HEK293T (cell line): ENCODE measurements around the gene TMEM134.
"Not testable (repeated sequence)": the region's sequence is repeated elsewhere in the genome, so short reads cannot be mapped to it uniquely, and the experiment has no call there.

ENCODE experiments used
- CTCF ChIA-PET: fragments of 350-600 bp; formaldehyde crosslinking; extraction: SDS; loops from one replicate; lab custom pipeline; 2021; ENCODE audit warnings: antibody characterized with exemption, inconsistent platforms; lab: Yijun Ruan, JAX
- POLR2A ChIA-PET: fragments of 350-600 bp; formaldehyde crosslinking; extraction: SDS; loops from one replicate; lab custom pipeline; 2020; ENCODE audit warnings: antibody characterized with exemption, inconsistent platforms; lab: Yijun Ruan, JAX
- DNase-seq: peaks from one replicate; pipeline ENCODE4 v3.0.0; 2012; ENCODE audit warnings: mixed read lengths; ENCODE audit errors: extremely low spot score
- ARNT ChIP-seq: fragments of 450-650 bp; IDR thresholded peaks from 2 replicates; pipeline ENCODE4 v1.6.1; 2017; ENCODE audit warnings: mild to moderate bottlenecking
- BHLHE40 ChIP-seq: fragments of 450-650 bp; IDR thresholded peaks from 2 replicates; pipeline ENCODE4 v1.6.1; 2016; ENCODE audit warnings: mild to moderate bottlenecking, moderate library complexity, borderline replicate concordance
- CTBP1 ChIP-seq: fragments of 450-650 bp; IDR thresholded peaks from 2 replicates; pipeline ENCODE4 v1.6.1; 2016; ENCODE audit warnings: borderline replicate concordance
- ELF4 ChIP-seq: fragments of 450-650 bp; IDR thresholded peaks from 2 replicates; pipeline ENCODE4 v1.6.1; 2017; ENCODE audit warnings: antibody characterized with exemption
- FOXA1 ChIP-seq: fragments of 450-650 bp; IDR thresholded peaks from 2 replicates; pipeline ENCODE4 v1.6.1; 2016; ENCODE audit warnings: mild to moderate bottlenecking
- FOXK2 ChIP-seq: fragments of 450-650 bp; IDR thresholded peaks from 2 replicates; pipeline ENCODE4 v1.6.1; 2016; ENCODE audit warnings: mild to moderate bottlenecking
- FOXM1 ChIP-seq: fragments of 450-650 bp; IDR thresholded peaks from 2 replicates; pipeline ENCODE4 v1.6.1; 2017; ENCODE audit warnings: mild to moderate bottlenecking, borderline replicate concordance
- HDGF ChIP-seq: fragments of 450-650 bp; IDR thresholded peaks from 2 replicates; pipeline ENCODE4 v1.6.1; 2017; ENCODE audit warnings: antibody characterized with exemption, borderline replicate concordance
- L3MBTL2 ChIP-seq: fragments of 450-650 bp; conservative IDR thresholded peaks from 2 replicates; pipeline ENCODE4 v1.6.1; 2016; ENCODE audit warnings: mild to moderate bottlenecking
- LEF1 ChIP-seq: fragments of 450-650 bp; IDR thresholded peaks from 2 replicates; pipeline ENCODE4 v1.6.1; 2017; ENCODE audit warnings: mild to moderate bottlenecking, borderline replicate concordance
- NFRKB ChIP-seq: fragments of 450-650 bp; IDR thresholded peaks from 2 replicates; pipeline ENCODE4 v1.6.1; 2016; ENCODE audit warnings: mild to moderate bottlenecking, moderate library complexity
- SP1 ChIP-seq: fragments of 450-650 bp; IDR thresholded peaks from 2 replicates; pipeline ENCODE4 v1.6.1; 2017
- SUZ12 ChIP-seq: fragments of 450-650 bp; IDR thresholded peaks from 2 replicates; pipeline ENCODE4 v1.6.1; 2016; ENCODE audit warnings: mild to moderate bottlenecking
- TARDBP ChIP-seq: fragments of 450-650 bp; IDR thresholded peaks from 2 replicates; pipeline ENCODE4 v1.6.1; 2016
- ZNF384 ChIP-seq: fragments of 450-650 bp; IDR thresholded peaks from 2 replicates; pipeline ENCODE4 v1.6.1; 2016
- TF ChIP-seq, protein P1 (sequence below): fragments of 450-650 bp; IDR thresholded peaks from 2 replicates; pipeline ENCODE4 v1.6.1; 2016

Gene TMEM134

DNA sequence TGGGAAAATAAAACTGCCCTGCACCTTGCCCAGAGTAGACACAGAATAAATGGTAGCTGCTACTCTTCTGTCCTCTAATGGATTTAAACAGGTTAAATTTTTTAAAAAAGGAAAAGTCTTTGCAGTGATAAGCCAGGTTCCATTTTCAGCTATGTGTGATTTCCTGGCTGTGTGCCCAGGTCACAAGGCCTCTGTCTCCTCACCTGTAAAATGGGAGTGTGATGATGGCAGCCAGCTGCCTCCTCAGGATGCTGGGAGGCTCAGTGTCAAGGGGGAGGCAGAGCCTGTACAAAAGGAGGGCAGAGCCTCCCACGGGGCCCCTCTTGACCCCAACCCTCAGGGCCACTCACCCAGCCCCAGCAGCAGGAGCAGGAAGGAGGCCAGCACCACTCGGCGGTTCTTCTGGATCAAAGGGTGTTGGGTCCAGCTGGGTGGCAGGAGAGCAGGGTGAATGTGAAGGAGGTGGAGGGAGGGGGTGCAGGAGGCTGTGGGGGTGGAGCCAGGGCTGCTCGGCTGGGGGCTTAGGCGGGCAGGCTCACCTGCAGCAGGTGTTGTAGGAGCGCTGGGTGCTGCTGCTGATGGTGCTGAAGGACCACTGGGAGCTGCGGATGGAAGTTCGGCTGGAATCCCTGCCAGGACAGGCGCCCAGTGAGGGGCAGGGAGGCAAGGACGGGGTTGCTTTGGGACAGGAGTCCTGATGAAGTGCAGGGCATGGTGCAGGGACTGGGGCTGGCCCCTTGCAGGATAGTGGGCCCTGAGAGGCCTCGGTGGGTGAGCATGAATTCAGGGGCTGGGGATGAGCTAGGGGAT lies 1.9 kb downstream of the TMEM134 start:
- TF ChIP-seq ELF4: no peak
- TF ChIP-seq, protein P1, sequence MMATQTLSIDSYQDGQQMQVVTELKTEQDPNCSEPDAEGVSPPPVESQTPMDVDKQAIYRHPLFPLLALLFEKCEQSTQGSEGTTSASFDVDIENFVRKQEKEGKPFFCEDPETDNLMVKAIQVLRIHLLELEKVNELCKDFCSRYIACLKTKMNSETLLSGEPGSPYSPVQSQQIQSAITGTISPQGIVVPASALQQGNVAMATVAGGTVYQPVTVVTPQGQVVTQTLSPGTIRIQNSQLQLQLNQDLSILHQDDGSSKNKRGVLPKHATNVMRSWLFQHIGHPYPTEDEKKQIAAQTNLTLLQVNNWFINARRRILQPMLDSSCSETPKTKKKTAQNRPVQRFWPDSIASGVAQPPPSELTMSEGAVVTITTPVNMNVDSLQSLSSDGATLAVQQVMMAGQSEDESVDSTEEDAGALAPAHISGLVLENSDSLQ: no peak
- no peak for TF ChIP-seq SUZ12
- TF ChIP-seq ARNT: no peak
- no peak for TF ChIP-seq HDGF
- no peak for TF ChIP-seq FOXA1
- TF ChIP-seq FOXK2: no peak
- TF ChIP-seq LEF1: no peak
- no peak for TF ChIP-seq TARDBP
- no peak for TF ChIP-seq NFRKB
- no peak for TF ChIP-seq BHLHE40
- no peak for TF ChIP-seq FOXM1
- no peak for TF ChIP-seq L3MBTL2
- TF ChIP-seq SP1: no peak
- TF ChIP-seq CTBP1: no peak
- no peak for TF ChIP-seq ZNF384
- no peak for DNase-seq
- POLR2A ChIA-PET: interaction anchor here (0.6 to 3.5 kb wide), 14 partner anchors 11 to 75 kb away, joined by 3 to 34 read pairs (median 4); partner anchors contain the start of genes AIP, CABP4, PPP1CA and PTPRCAP
- CTCF ChIA-PET: no interaction called here

DNA sequence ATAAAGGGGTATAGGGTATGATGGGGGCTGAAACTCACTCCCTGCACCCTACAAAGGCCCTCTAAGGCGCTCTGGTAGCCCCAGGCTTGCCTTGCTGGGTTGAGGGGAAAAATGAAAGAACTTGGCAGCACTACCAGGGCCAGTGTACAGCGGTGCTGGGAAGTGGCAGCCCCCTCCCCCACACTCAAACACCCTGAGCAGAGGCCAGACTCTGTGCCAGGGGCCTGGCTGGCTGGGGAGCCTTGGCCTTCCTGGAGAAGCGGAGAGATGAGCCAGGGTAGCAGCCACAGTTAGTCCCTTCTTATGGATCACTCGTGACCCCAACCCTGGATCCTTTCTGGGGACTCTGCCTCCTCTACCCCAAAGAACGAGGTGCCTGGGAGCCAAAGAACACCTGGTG lies 2.7 kb downstream of the TMEM134 start:
- ChIA-PET CTCF (no interaction called here), POLR2A (interaction anchor here (2.1 to 3.2 kb wide), 3 partner anchors 37 to 65 kb away, joined by 7 to 14 read pairs (median 13); partner anchors contain the start of genes PPP1CA and RPS6KB2)
- DNase-seq: no peak
- TF ChIP-seq, protein P1: no peak
- no peak for TF ChIP-seq HDGF
- no peak for TF ChIP-seq L3MBTL2
- no peak for TF ChIP-seq ARNT
- TF ChIP-seq ZNF384: no peak
- TF ChIP-seq ELF4: no peak
- TF ChIP-seq SP1: no peak
- TF ChIP-seq FOXM1: no peak
- no peak for TF ChIP-seq SUZ12

DNA sequence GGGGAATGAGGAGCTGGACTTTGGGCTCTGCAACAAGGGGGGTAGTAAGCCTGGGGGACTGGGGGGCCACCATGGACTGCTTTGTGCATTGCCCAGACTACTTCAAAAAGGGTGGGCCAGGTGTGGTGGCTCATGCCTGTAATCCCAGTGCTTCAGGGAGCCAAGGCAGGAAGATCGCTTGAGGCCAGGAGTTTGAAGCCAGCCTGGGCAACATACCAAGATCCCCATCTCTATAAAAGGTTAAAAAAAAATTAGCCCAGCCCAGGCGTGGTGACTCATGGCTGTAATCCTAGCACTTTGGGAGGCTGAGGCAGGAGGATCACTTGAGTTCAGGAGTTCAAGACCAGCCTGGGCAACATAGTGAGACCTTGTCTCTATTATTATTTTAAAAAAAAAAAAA lies 3.5 kb downstream of the TMEM134 start:
- CTCF ChIA-PET, DNase-seq: not testable (repeated sequence)
- POLR2A ChIA-PET: interaction anchor here (0.9 to 2.3 kb wide), 7 partner anchors 13 to 64 kb away, joined by 3 to 13 read pairs (median 6); partner anchors contain the start of genes AIP, GPR152, PPP1CA and RPS6KB2

DNA sequence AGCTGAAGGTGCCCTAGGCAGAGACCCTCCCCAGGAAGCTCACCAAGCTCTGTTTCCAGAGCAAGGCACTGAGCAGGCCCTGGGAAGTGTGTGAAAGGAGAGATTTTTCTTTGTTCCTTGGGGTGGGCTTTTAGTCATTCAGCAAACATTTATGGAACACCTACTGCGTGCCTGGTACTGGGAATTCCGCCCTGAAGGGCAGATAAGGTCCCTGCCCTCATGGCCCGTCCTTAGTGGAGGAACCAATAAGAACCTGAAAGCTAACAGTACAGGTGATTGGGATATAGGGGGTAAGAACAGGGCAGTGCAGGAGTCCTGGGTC lies 3.9 kb downstream of the TMEM134 start:
- POLR2A ChIA-PET: interaction anchor here (0.7 to 2.3 kb wide), 8 partner anchors 13 to 73 kb away, joined by 3 to 13 read pairs (median 4); partner anchors contain the start of genes AIP, GPR152, PPP1CA and RAD9A
- TF ChIP-seq BHLHE40 (no peak), ARNT (no peak), FOXK2 (no peak), TARDBP (no peak), ELF4 (no peak), FOXM1 (no peak), CTBP1 (no peak), HDGF (no peak), ZNF384 (no peak), SP1 (no peak), L3MBTL2 (no peak), LEF1 (no peak)
- DNase-seq: no peak

DNA sequence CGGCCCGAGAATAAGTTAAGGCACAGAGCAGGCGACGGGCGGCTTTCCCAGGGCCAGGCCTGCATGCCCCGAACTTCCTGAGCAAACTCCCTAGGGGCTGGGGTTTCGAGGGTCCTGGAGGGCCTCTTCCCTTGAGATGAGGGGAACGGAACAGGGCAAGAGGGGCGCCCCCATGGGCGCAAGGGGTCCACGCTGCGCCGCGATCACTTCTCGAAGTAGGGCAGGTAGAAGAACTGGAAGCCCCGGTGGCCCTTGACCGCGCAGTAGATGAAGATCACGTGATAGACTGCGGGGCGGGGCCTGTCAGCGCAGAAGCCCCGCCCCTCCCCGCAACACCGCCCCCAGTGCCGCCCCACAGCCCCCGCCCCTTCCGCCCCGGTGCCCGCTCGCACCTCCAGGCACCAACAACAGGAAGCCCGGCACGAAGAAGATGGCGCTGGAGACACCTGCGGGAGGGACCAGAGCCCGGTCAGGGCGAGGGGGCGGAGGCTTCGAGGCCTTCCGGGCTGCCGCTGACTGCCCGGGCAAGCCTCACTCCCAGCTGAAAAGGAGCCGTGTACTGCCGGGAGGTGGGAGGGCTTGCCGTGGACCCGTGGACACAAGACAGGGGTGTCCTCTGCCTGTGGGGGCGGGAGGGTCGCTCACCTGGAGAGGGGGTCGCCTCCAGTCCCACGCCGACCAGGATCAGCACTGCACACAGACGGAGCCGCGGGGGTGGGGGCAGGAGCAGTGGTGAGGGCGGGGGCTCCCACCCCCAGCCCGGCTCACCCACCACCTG lies 4.5 kb downstream of the TMEM134 start:
- CTCF ChIA-PET: no interaction called here
- peak; percentile 93 for DNase-seq
- POLR2A ChIA-PET: interaction anchor here (0.7 to 2.3 kb wide), 9 partner anchors 12 to 73 kb away, joined by 3 to 13 read pairs (median 4); partner anchors contain the start of genes AIP, GPR152, PPP1CA and RAD9A
- TF ChIP-seq ZNF384 (no peak), FOXK2 (no peak), HDGF (no peak), TARDBP (no peak), L3MBTL2 (peak; percentile 75), FOXA1 (no peak)

More for the DNA sequence above, 3.9 kb downstream of the TMEM134 start:
- CTCF ChIA-PET: no interaction called here

DNA sequence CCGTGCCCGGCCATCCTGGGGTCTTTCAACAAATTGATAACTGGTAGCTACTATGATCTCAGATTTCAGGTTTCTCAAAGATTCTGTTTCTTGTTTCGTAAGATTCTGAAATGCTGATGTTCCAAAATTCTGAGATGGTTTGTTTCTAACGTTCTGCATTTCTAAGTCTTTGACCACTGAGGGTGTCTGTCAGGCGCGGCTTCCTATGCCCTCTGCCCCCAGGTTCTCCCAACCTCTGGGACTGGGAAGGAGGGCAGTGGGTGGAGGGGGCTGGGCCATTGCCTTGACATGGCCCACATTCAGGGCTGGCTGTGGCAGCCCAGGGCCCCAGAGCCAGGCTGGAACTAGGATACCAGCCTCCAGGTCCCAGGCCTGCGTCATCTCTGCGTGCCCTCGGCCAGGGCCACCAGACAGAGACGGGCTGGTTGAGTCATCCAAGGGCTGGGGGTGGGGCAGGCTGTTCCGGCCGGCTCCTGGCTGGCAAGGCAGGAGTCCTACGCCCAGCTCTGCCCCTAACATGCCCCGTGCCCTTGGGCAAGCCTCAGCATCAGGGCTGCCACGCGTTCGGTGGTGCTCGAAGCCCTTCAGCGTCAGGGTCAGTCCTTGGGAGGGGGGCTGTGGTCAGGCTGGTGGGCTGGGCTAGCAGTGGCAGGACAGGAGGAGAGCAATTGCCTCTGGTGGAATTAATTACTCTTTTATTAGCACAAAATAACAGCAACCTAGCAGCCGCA lies 5.2 kb downstream of the TMEM134 start:
- no peak for DNase-seq
- ChIA-PET POLR2A (interaction anchor here (1.5 kb wide), 1 partner anchor 13 kb away, joined by 4 read pairs; no protein-coding TSS in a partner anchor), CTCF (no interaction called here)

More for the DNA sequence above, 5.2 kb downstream of the TMEM134 start:
- no peak; the same call in none of the 2 replicates for TF ChIP-seq L3MBTL2
- no peak for TF ChIP-seq FOXA1
- TF ChIP-seq ZNF384: no peak
- TF ChIP-seq SUZ12: no peak
- TF ChIP-seq, protein P1: no peak
- TF ChIP-seq TARDBP: no peak
- TF ChIP-seq HDGF: no peak
